Measurements from ENCODE around the gene EZR. TPM values are rescaled to one million over a fixed set of nuclear protein-coding genes. Genes with fewer than 3 reads are reported as not detected.

EZR gene
- total and polyA plus RNA-seq, 2 of the 8 experiments (the other 6 are each of a cell fraction or from before 2014, with no cell fraction given), result 122 to 286 TPM

- Histone ChIP-seq H3K36me3 (ENCODE audit: control insufficient read depth in 2 of 4, insufficient read depth in 4 of 4, low read length in 3 of 4) (peaks cover 31 to 95% (median 79%) of the 10 kb centered on the region in 4 experiments), H2BK120ac (replicated peaks; ENCODE audit: low read depth, low read length) (no peak overlapping the region), H3K23ac (ENCODE audit: insufficient read length) (no peak overlapping the region), H3K9me3 (ENCODE audit: insufficient read depth in 2 of 2, low read depth in 1 of 2, low read length in 1 of 2) (no peaks in the 10 kb centered on the region), H3K79me1 (ENCODE audit: low read depth, low read length) (peaks cover 19% of the 10 kb centered on the region), H3K27me3 (replicated peaks in 1 of 4; ENCODE audit: control insufficient read depth in 3 of 4, extremely low read depth in 1 of 4, insufficient read depth in 3 of 4, low read length in 3 of 4) (no peaks in the 10 kb centered on the region), H4K5ac (ENCODE audit: insufficient read length, low read depth, low read length) (no peak overlapping the region), H2AFZ (ENCODE audit: low read length) (no peak overlapping the region), H3K23me2 (ENCODE audit: low read depth, low read length) (no peaks in the 10 kb centered on the region), H3K4me1 (replicated peaks in 1 of 4; ENCODE audit: control insufficient read depth in 3 of 4, insufficient read depth in 4 of 4, low read length in 3 of 4) (peaks cover 0 to 5% (median 2%) of the 10 kb centered on the region in 4 experiments; a peak in 3 of 7 replicates), H2BK5ac (ENCODE audit: low read depth, low read length) (no peak overlapping the region), H3K4ac (replicated peaks; ENCODE audit: insufficient read length, low read depth, low read length) (no peak overlapping the region), H3K4me2 (ENCODE audit: insufficient read depth in 1 of 2, low read depth in 2 of 2, low read length in 2 of 2) (no peak overlapping the region), H2BK20ac (ENCODE audit: low read length) (no peak overlapping the region), H4K20me1 (replicated peaks in 1 of 2; ENCODE audit: control insufficient read depth in 1 of 2, insufficient read depth in 2 of 2, low read length in 2 of 2) (peaks cover 22 to 24% of the 10 kb centered on the region in 2 experiments), H4K8ac (ENCODE audit: extremely low read depth, insufficient read depth, low read length) (no peak overlapping the region), H2BK12ac (ENCODE audit: low read depth, low read length) (no peak overlapping the region), H3K18ac (ENCODE audit: extremely low read depth, low read length) (no peak overlapping the region), H2AK5ac (ENCODE audit: low read depth, low read length) (no peak overlapping the region), H4K91ac (replicated peaks; ENCODE audit: insufficient read length, low read length) (no peak overlapping the region), H3K27ac (ENCODE audit: low read depth, low read length) (no peak overlapping the region), H3K9ac (replicated peaks in 1 of 4; ENCODE audit: extremely low read depth in 1 of 4, low read depth in 3 of 4, low read length in 3 of 4) (no peak overlapping the region), H3K14ac (ENCODE audit: insufficient read length) (no peak overlapping the region), H2BK15ac (ENCODE audit: low read length) (no peak overlapping the region), H3K56ac (replicated peaks; ENCODE audit: insufficient read length, low read depth, low read length) (no peak overlapping the region), H3K79me2 (ENCODE audit: control insufficient read depth in 1 of 2, insufficient read depth in 2 of 2, low read length in 2 of 2) (peaks cover 0 to 73% of the 10 kb centered on the region in 2 experiments; a peak in 3 of 4 replicates), H3K4me3 (ENCODE audit: extremely low read depth in 1 of 4, insufficient read depth in 2 of 4, low read depth in 3 of 4, low read length in 4 of 4) (no peak overlapping the region)
- WGBS, 2 experiments (ENCODE audit: extremely low coverage in 1 of 2, insufficient coverage in 1 of 2, insufficient read length in 1 of 2, insufficient replicate concordance in 2 of 2, low coverage in 1 of 2, low lambda C conversion rate in 2 of 2, missing lambda C conversion rate in 1 of 2), result 97% methylated on average over 3 of the region's 3 CpGs; no CpG with 5 or more reads in 1 of the 2 experiments
- ChIA-PET POLR2A (ENCODE audit: partially characterized antibody) (interaction anchor here (7.6 kb wide), 1 partner anchor 11 kb away, joined by 75 read pairs; no protein-coding TSS in a partner anchor), CTCF (ENCODE audit: partially characterized antibody) (interaction anchor here (1.4 to 1.8 kb wide), 2 partner anchors 195 to 327 kb away, joined by 3 to 5 read pairs; no protein-coding TSS in a partner anchor)
- TF ChIP-seq SAP30 (IDR thresholded peaks at IDR 0.05; ENCODE audit: insufficient read depth, insufficient replicate concordance, low read length) (no peak), ASH2L (IDR thresholded peaks at IDR 0.05; ENCODE audit: low read length) (no peak), BRCA1 (IDR thresholded peaks at IDR 0.05; ENCODE audit: low read depth, low read length) (no peak)
- FAIRE-seq (no peak), DNase-seq (ENCODE audit: low read depth in 1 of 2, low spot score in 2 of 2) (no peak)
These were observed 41.7 kb downstream of the EZR start for GRCh38 chr6:158777510-158777909.
